MCF 10A (cell line): Measurements from ENCODE around the gene EDC4. TPM values are rescaled to one million over a fixed set of nuclear protein-coding genes. Genes with fewer than 3 reads are reported as not detected.

Experiments used
- BruUV-seq: library from RNA; stranded (reverse); fragments of 400-500 nt; replicated peaks from 2 replicates; lab custom pipeline; 2021; lab: Mats Ljungman, UMichigan
- CTCF ChIA-PET: fragments of 300-600 bp; sonication (Branson Sonifier 250); formaldehyde crosslinking; extraction: SDS; loops from one replicate; lab custom pipeline; 2021; ENCODE audit warnings: antibody characterized with exemption, inconsistent platforms; lab: Yijun Ruan, JAX
- POLR2A ChIA-PET: fragments of 300-600, 350-650 bp; sonication (Branson Sonifier 250); formaldehyde crosslinking; extraction: SDS; loops from one replicate; lab custom pipeline; 2020; ENCODE audit warnings: antibody characterized with exemption, inconsistent platforms; lab: Yijun Ruan, JAX
- DNase-seq: peaks from one replicate; pipeline ENCODE4 v3.0.0-alpha.2; 2018; ENCODE audit not compliant: unreplicated experiment
- H3K27ac Mint-ChIP-seq: one replicate; pipeline ENCODE4 v1.8.0; 2022; ENCODE audit warnings: mild to moderate bottlenecking, low read depth, mixed read lengths; ENCODE audit not compliant: unreplicated experiment
- H3K27me3 Mint-ChIP-seq: one replicate; pipeline ENCODE4 v1.8.0; 2022; ENCODE audit warnings: mixed read lengths; ENCODE audit not compliant: insufficient read depth, unreplicated experiment
- H3K36me3 Mint-ChIP-seq: one replicate; pipeline ENCODE4 v1.8.0; 2022; ENCODE audit warnings: mild to moderate bottlenecking, moderate library complexity, mixed read lengths; ENCODE audit not compliant: insufficient read depth, unreplicated experiment
- H3K4me1 Mint-ChIP-seq: one replicate; pipeline ENCODE4 v1.8.0; 2022; ENCODE audit warnings: mixed read lengths; ENCODE audit not compliant: insufficient read depth, unreplicated experiment
- H3K4me3 Mint-ChIP-seq: one replicate; pipeline ENCODE4 v1.8.0; 2022; ENCODE audit warnings: mild to moderate bottlenecking, moderate library complexity, mixed read lengths; ENCODE audit not compliant: unreplicated experiment
- H3K9me3 Mint-ChIP-seq: one replicate; pipeline ENCODE4 v1.8.0; 2022; ENCODE audit warnings: mixed read lengths; ENCODE audit not compliant: unreplicated experiment
- intact Hi-C: fragments of 100-400 bp; cut with micrococcal nuclease; formaldehyde crosslinking; loops from 2 replicates; pipeline ENCODE4 v1.14.1; 2022
- total RNA-seq: library from RNA; stranded (reverse); gene quantifications from 2 replicates; pipeline ENCODE4 v1.2.3, GENCODE V29; 2022
- TF ChIP-seq, protein P1 (sequence below): fragments of 200-600 bp; IDR thresholded peaks from one replicate; pipeline ENCODE4 v1.8.0; 2022; ENCODE audit warnings: antibody characterized with exemption, mild to moderate bottlenecking; ENCODE audit not compliant: unreplicated experiment

Gene EDC4
- total RNA-seq, 1 experiment from 2014 or later, result 50.9 TPM

DNA sequence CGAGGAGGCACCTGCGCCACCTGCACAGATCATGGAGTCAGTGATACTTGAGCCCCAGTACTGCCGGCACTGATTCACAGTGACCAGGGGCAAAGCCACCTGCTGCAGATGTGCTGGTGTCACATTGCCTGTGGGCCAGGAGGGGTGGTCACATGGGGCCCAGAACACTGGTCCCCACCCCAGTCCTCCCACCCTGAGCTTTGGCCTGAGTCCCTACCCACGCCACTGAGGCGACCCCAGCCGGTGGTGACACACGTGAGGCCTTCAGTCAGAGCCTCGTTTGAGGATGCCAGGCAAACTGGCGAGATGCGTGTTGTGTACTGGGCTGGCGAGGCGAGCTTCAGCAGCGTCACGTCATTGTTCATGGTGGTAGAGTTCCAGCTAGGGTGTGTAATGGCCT is 57.3 kb downstream of the EDC4 start:
- Mint-ChIP-seq H3K9me3 (no peaks in the 10 kb centered on the region), H3K27me3 (no peaks in the 10 kb centered on the region), H3K27ac (no peak overlapping the region), H3K4me1 (peaks cover 15% of the 10 kb centered on the region), H3K4me3 (no peak overlapping the region), H3K36me3 (peaks cover 33% of the 10 kb centered on the region)
- no TSS peak for BruUV-seq
- no peak for DNase-seq
- POLR2A ChIA-PET, result no interaction called here
- TF ChIP-seq, protein P1, sequence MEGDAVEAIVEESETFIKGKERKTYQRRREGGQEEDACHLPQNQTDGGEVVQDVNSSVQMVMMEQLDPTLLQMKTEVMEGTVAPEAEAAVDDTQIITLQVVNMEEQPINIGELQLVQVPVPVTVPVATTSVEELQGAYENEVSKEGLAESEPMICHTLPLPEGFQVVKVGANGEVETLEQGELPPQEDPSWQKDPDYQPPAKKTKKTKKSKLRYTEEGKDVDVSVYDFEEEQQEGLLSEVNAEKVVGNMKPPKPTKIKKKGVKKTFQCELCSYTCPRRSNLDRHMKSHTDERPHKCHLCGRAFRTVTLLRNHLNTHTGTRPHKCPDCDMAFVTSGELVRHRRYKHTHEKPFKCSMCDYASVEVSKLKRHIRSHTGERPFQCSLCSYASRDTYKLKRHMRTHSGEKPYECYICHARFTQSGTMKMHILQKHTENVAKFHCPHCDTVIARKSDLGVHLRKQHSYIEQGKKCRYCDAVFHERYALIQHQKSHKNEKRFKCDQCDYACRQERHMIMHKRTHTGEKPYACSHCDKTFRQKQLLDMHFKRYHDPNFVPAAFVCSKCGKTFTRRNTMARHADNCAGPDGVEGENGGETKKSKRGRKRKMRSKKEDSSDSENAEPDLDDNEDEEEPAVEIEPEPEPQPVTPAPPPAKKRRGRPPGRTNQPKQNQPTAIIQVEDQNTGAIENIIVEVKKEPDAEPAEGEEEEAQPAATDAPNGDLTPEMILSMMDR, result no peak
- intact Hi-C loops, result no loop called here
- CTCF ChIA-PET, result interaction anchor here (0.6 to 6.1 kb wide), 6 partner anchors 12 to 409 kb away, joined by 3 to 67 read pairs (median 8); partner anchors contain the start of genes CTCF and NRN1L

DNA sequence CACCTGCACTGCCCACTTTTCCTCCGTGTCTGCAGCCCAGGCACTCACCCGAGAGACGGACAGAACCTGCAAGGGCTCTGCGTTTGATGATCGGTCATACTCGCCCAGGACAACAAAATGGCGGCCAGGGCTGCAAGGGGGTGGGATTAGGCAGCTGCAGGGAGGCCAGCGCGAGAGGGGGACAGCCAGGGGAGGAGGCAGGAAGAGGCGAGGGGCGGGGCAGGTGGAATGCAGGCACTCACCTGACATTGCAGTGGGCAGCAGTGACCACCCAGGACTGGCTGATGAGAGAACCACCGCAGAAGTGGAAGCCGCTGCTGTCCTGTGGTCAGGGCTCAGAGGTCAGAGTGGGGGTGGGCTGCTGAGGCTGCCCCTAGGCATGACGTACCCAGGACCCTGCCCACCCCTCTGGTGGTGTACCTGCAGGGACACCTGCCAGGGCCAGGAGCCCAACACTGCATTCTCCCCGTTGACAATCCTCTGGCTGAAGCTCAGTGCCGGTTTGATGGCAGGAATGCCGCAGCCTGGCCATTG is 57.9 kb downstream of the EDC4 start:
- ChIA-PET POLR2A (interaction anchor here (1.1 kb wide), 1 partner anchor 124 kb away, joined by 3 read pairs; the partner anchor contains the start of genes RANBP10 and TSNAXIP1), CTCF (interaction anchor here (0.6 to 3.5 kb wide), 7 partner anchors 37 to 410 kb away, joined by 3 to 22 read pairs (median 4); partner anchors contain the start of gene CTCF)
- Mint-ChIP-seq H3K27ac (no peak overlapping the region), H3K4me1 (peaks cover 18% of the 10 kb centered on the region), H3K27me3 (no peaks in the 10 kb centered on the region), H3K4me3 (no peak overlapping the region), H3K36me3 (peaks cover 38% of the 10 kb centered on the region), H3K9me3 (no peaks in the 10 kb centered on the region)
- BruUV-seq, result no TSS peak
- TF ChIP-seq, protein P1, result no peak
- intact Hi-C loops, result no loop called here
- no peak for DNase-seq

Other genes starting within 250 kb of the EDC4 start
- 1.6 and 1.9 TPM in 2 replicates for gene CARMIL2, start 227.9 kb upstream of the EDC4 start, total RNA-seq
- gene ACD, start 212.8 kb upstream of the EDC4 start, total RNA-seq, result 26.1 and 33.6 TPM in 2 replicates
- 3.2 and 4.5 TPM in 2 replicates for gene PARD6A, start 212.1 kb upstream of the EDC4 start, total RNA-seq
- gene ENKD1, start 206.3 kb upstream of the EDC4 start, total RNA-seq, result 12.8 and 14.5 TPM in 2 replicates
- 0.54 and 0.65 TPM in 2 replicates for gene C16orf86, start 206.2 kb upstream of the EDC4 start, total RNA-seq
- 14.8 and 19.0 TPM in 2 replicates for gene GFOD2, start 153.7 kb upstream of the EDC4 start, total RNA-seq
- gene RANBP10, start 66.5 kb upstream of the EDC4 start, total RNA-seq, result 17.2 and 21.7 TPM in 2 replicates
- 1.1 and 1.5 TPM in 2 replicates for gene TSNAXIP1, start 66.2 kb upstream of the EDC4 start, total RNA-seq
- 18.3 and 20.5 TPM in 2 replicates for gene THAP11, start 30.7 kb upstream of the EDC4 start, total RNA-seq
- 133 TPM in 2 replicates for gene NUTF2, start 26.1 kb upstream of the EDC4 start, total RNA-seq
- gene CENPT, start 25.4 kb upstream of the EDC4 start, total RNA-seq, result 30.9 and 35.5 TPM in 2 replicates
- gene NRN1L, start 11.8 kb downstream of the EDC4 start, total RNA-seq, result 0.81 TPM in 1 of 2 replicates, not detected in the other
- 21.7 and 27.9 TPM in 2 replicates for gene PSKH1, start 20.2 kb downstream of the EDC4 start, total RNA-seq
- gene CTRL, start 58.8 kb downstream of the EDC4 start, total RNA-seq, result 0.52 and 1.6 TPM in 2 replicates
- 20.3 and 32.7 TPM in 2 replicates for gene PSMB10, start 63.8 kb downstream of the EDC4 start, total RNA-seq
- gene LCAT, start 71.1 kb downstream of the EDC4 start, total RNA-seq, result 35.3 and 44.5 TPM in 2 replicates
- 107 TPM in 2 replicates for gene SLC12A4, start 95.6 kb downstream of the EDC4 start, total RNA-seq
- gene DPEP3, start 107.4 kb downstream of the EDC4 start, total RNA-seq, result not detected in 2 replicates
- gene DPEP2, start 126.4 kb downstream of the EDC4 start, total RNA-seq, result not detected in 2 replicates
- gene DPEP2NB, start 142.9 kb downstream of the EDC4 start, total RNA-seq, result not detected in 2 replicates
- 9.3 and 11.7 TPM in 2 replicates for gene DDX28, start 150.2 kb downstream of the EDC4 start, total RNA-seq
- 24.2 and 26.4 TPM in 2 replicates for gene DUS2, start 150.2 kb downstream of the EDC4 start, total RNA-seq
- gene NFATC3, start 212.3 kb downstream of the EDC4 start, total RNA-seq, result 18.5 and 24.1 TPM in 2 replicates